GM12878 (cell line): ENCODE data around the gene YWHAG. TPM values are rescaled to one million over a fixed set of nuclear protein-coding genes. Genes with fewer than 3 reads are reported as not detected.

ENCODE experiments used
- ATF3 ChIP-seq: IDR thresholded peaks from 2 replicates; pipeline ENCODE4 v1.6.1; 2011; ENCODE audit warnings: low read depth, mild to moderate bottlenecking, low read length, moderate library complexity, borderline replicate concordance; ENCODE audit errors: extremely low read depth
- CREM ChIP-seq: IDR thresholded peaks from 2 replicates; pipeline ENCODE4 v1.6.1; 2014; ENCODE audit warnings: antibody characterized with exemption, low read depth
- GABPA ChIP-seq: IDR thresholded peaks from 2 replicates; pipeline ENCODE4 v1.6.1; 2014; ENCODE audit warnings: antibody characterized with exemption, low read depth, mild to moderate bottlenecking, inconsistent platforms
- HDAC2 ChIP-seq: fragments of 200-600 bp; sonication (generic); IDR thresholded peaks from 2 replicates; pipeline ENCODE4 v1.6.1; 2017
- IKZF1 ChIP-seq: fragments of 450-650 bp; conservative IDR thresholded peaks from 2 replicates; pipeline ENCODE4 v1.6.1; 2017; ENCODE audit warnings: antibody characterized with exemption, mild to moderate bottlenecking
- JUND ChIP-seq: IDR thresholded peaks from 2 replicates; pipeline ENCODE4 v1.6.1; 2012; ENCODE audit warnings: low read depth, mild to moderate bottlenecking, low read length, improper control_type of control experiment, moderate library complexity
- KAT2A ChIP-seq: conservative IDR thresholded peaks from 2 replicates; pipeline ENCODE4 v1.6.1; 2011; ENCODE audit warnings: low read depth, low read length; ENCODE audit not compliant: control insufficient read depth
- NRF1 ChIP-seq: conservative IDR thresholded peaks from 2 replicates; pipeline ENCODE4 v1.6.1; 2011; ENCODE audit warnings: mild to moderate bottlenecking, low read depth, low read length, improper control_type of control experiment
- POLR2AphosphoS2 ChIP-seq: IDR thresholded peaks from 2 replicates; pipeline ENCODE4 v1.6.1; 2011; ENCODE audit warnings: low read depth, mild to moderate bottlenecking, low read length, improper control_type of control experiment, moderate library complexity
- RBBP5 ChIP-seq: fragments of 200-600 bp; sonication (generic); conservative IDR thresholded peaks from 2 replicates; pipeline ENCODE4 v1.6.1; 2016
- SPI1 ChIP-seq: IDR thresholded peaks from 2 replicates; pipeline ENCODE4 v1.6.1; 2011; ENCODE audit warnings: low read depth, mild to moderate bottlenecking, low read length, moderate library complexity, borderline replicate concordance; ENCODE audit not compliant: insufficient read depth
- TAF1 ChIP-seq: IDR thresholded peaks from 2 replicates; pipeline ENCODE4 v1.6.1; 2011; ENCODE audit warnings: mild to moderate bottlenecking, low read depth, low read length, borderline replicate concordance
- USF1 ChIP-seq: IDR thresholded peaks from 2 replicates; pipeline ENCODE4 v1.6.1; 2011; ENCODE audit warnings: borderline replicate concordance, low read depth, mild to moderate bottlenecking, moderate library complexity, mixed read lengths, low read length; ENCODE audit not compliant: insufficient read depth; ENCODE audit errors: extremely low read length
- YBX1 ChIP-seq: fragments of 450-650 bp; IDR thresholded peaks from 2 replicates; pipeline ENCODE4 v1.6.1; 2016; ENCODE audit warnings: antibody characterized with exemption
- ZBED1 ChIP-seq: IDR thresholded peaks from 2 replicates; pipeline ENCODE4 v1.6.1; 2016; ENCODE audit warnings: borderline replicate concordance
- ZSCAN29 ChIP-seq: fragments of 450-650 bp; IDR thresholded peaks from 2 replicates; pipeline ENCODE4 v1.6.1; 2017; ENCODE audit warnings: mild to moderate bottlenecking, moderate library complexity
- polyA plus RNA-seq, 11 experiments: library from polyadenylated mRNA; depleted of rRNA in 4 of 11; unstranded in 6 of 11; stranded (reverse) in 5 of 11; fragments of >200 nt; fragmentation: Nextera tagmentation in 4 of 11; fragmentation: Illumina TruSeq in 1 of 11; extraction: Ambion mirVana in 4 of 11; extraction: Trizol in 1 of 11; gene quantifications; 1 replicate in 1 of 11; 2 replicates in 10 of 11; pipeline versions ENCODE4 v1.2.1 to v1.2.3, GENCODE V29; 2011 to 2016; ENCODE audit warnings: inconsistent platforms in 2 of 11, missing spikeins in 2 of 11, low read depth in 1 of 11
- total RNA-seq, 4 experiments: library from RNA; depleted of rRNA in 3 of 4; stranded (reverse); fragments of >200 nt in 3 of 4; fragmentation: Illumina TruSeq in 1 of 4; extraction: Trizol in 1 of 4; gene quantifications; 2 replicates each; pipeline versions ENCODE4 v1.2.1 to v1.2.3, GENCODE V29; 2013 to 2021
- TF ChIP-seq, protein P1 (sequence below): fragments of 450-650 bp; formaldehyde crosslinking; IDR thresholded peaks from 2 replicates; pipeline ENCODE4 v1.4.0; 2020; ENCODE audit warnings: mild to moderate bottlenecking, moderate library complexity
- TF ChIP-seq, protein P2 (sequence below): fragments of 150-350 bp; IDR thresholded peaks from 2 replicates; pipeline ENCODE4 v1.6.1; 2014; ENCODE audit warnings: mild to moderate bottlenecking, low read depth, low read length
- TF ChIP-seq, protein P3 (sequence below): fragments of 450-650 bp; IDR thresholded peaks from 2 replicates; pipeline ENCODE4 v1.6.1; 2018; ENCODE audit warnings: mild to moderate bottlenecking, low read depth, moderate library complexity; ENCODE audit not compliant: partially characterized antibody
- TF ChIP-seq, protein P4 (sequence below): fragments of 450-650 bp; IDR thresholded peaks from 2 replicates; pipeline ENCODE4 v1.6.1; 2016; ENCODE audit warnings: mild to moderate bottlenecking

The YWHAG gene
- total and polyA plus RNA-seq, 10 of the 15 experiments (the other 5 are each of a cell fraction or from before 2014, with no cell fraction given) = 20.2 to 157 (median 41.3) TPM

- TF ChIP-seq, protein P1, sequence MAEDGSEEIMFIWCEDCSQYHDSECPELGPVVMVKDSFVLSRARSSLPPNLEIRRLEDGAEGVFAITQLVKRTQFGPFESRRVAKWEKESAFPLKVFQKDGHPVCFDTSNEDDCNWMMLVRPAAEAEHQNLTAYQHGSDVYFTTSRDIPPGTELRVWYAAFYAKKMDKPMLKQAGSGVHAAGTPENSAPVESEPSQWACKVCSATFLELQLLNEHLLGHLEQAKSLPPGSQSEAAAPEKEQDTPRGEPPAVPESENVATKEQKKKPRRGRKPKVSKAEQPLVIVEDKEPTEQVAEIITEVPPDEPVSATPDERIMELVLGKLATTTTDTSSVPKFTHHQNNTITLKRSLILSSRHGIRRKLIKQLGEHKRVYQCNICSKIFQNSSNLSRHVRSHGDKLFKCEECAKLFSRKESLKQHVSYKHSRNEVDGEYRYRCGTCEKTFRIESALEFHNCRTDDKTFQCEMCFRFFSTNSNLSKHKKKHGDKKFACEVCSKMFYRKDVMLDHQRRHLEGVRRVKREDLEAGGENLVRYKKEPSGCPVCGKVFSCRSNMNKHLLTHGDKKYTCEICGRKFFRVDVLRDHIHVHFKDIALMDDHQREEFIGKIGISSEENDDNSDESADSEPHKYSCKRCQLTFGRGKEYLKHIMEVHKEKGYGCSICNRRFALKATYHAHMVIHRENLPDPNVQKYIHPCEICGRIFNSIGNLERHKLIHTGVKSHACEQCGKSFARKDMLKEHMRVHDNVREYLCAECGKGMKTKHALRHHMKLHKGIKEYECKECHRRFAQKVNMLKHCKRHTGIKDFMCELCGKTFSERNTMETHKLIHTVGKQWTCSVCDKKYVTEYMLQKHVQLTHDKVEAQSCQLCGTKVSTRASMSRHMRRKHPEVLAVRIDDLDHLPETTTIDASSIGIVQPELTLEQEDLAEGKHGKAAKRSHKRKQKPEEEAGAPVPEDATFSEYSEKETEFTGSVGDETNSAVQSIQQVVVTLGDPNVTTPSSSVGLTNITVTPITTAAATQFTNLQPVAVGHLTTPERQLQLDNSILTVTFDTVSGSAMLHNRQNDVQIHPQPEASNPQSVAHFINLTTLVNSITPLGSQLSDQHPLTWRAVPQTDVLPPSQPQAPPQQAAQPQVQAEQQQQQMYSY (CRISPR knock-in tag) = no peak
- TF ChIP-seq HDAC2 (no peak), TAF1 (no peak), NRF1 (no peak), RBBP5 (no peak), ATF3 (no peak), CREM (no peak), POLR2AphosphoS2 (no peak), IKZF1 (0 out of 2 replicates have a peak, but pooled peaks have one; percentile 18), GABPA (no peak), ZBED1 (no peak), ZSCAN29 (no peak), KAT2A (no peak), JUND (no peak), USF1 (no peak), YBX1 (no peak), SPI1 (no peak)
- TF ChIP-seq, protein P2, sequence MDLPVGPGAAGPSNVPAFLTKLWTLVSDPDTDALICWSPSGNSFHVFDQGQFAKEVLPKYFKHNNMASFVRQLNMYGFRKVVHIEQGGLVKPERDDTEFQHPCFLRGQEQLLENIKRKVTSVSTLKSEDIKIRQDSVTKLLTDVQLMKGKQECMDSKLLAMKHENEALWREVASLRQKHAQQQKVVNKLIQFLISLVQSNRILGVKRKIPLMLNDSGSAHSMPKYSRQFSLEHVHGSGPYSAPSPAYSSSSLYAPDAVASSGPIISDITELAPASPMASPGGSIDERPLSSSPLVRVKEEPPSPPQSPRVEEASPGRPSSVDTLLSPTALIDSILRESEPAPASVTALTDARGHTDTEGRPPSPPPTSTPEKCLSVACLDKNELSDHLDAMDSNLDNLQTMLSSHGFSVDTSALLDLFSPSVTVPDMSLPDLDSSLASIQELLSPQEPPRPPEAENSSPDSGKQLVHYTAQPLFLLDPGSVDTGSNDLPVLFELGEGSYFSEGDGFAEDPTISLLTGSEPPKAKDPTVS = peak; percentile 98
- TF ChIP-seq, protein P3, sequence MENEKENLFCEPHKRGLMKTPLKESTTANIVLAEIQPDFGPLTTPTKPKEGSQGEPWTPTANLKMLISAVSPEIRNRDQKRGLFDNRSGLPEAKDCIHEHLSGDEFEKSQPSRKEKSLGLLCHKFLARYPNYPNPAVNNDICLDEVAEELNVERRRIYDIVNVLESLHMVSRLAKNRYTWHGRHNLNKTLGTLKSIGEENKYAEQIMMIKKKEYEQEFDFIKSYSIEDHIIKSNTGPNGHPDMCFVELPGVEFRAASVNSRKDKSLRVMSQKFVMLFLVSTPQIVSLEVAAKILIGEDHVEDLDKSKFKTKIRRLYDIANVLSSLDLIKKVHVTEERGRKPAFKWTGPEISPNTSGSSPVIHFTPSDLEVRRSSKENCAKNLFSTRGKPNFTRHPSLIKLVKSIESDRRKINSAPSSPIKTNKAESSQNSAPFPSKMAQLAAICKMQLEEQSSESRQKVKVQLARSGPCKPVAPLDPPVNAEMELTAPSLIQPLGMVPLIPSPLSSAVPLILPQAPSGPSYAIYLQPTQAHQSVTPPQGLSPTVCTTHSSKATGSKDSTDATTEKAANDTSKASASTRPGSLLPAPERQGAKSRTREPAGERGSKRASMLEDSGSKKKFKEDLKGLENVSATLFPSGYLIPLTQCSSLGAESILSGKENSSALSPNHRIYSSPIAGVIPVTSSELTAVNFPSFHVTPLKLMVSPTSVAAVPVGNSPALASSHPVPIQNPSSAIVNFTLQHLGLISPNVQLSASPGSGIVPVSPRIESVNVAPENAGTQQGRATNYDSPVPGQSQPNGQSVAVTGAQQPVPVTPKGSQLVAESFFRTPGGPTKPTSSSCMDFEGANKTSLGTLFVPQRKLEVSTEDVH = no peak
- TF ChIP-seq, protein P4, sequence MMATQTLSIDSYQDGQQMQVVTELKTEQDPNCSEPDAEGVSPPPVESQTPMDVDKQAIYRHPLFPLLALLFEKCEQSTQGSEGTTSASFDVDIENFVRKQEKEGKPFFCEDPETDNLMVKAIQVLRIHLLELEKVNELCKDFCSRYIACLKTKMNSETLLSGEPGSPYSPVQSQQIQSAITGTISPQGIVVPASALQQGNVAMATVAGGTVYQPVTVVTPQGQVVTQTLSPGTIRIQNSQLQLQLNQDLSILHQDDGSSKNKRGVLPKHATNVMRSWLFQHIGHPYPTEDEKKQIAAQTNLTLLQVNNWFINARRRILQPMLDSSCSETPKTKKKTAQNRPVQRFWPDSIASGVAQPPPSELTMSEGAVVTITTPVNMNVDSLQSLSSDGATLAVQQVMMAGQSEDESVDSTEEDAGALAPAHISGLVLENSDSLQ = peak; percentile 85
Observed at GRCh38 chr7:76294344-76295024, 64.3 kb downstream of the YWHAG start (continued).
